Esophagus muscularis mucosa (tissue), 4 donors: ENCODE data around the gene UBE4A. TPM values are rescaled to one million over a fixed set of nuclear protein-coding genes. Genes with fewer than 3 reads are reported as not detected.

Experiments used
- DNase-seq: peaks from one replicate; pipeline ENCODE4 v3.0.0-alpha.2; 2017; ENCODE audit errors: extremely low spot score
- H3K27ac ChIP-seq, 4 donors: fragments of 200-600 bp; sonication (generic); replicated peaks in 1 of 4; 1 replicate in 3 of 4; 2 replicates in 1 of 4; pipeline ENCODE4 v1.5.1; 2016 to 2019; ENCODE audit warnings: mild to moderate bottlenecking in 1 of 4
- H3K27me3 ChIP-seq, 4 donors: fragments of 200-600 bp; sonication (generic); one replicate each; pipeline versions ENCODE4 v1.5.1 to v1.6.0; 2016 to 2019
- H3K36me3 ChIP-seq, 4 donors: fragments of 200-600 bp; sonication (generic); one replicate each; pipeline ENCODE4 v1.5.1; 2016 to 2019
- H3K4me1 ChIP-seq, 4 donors: fragments of 200-600 bp; sonication (generic); one replicate each; pipeline ENCODE4 v1.5.1; 2016 to 2019
- H3K4me3 ChIP-seq, 4 donors: fragments of 200-600 bp; sonication (generic); 1 replicate in 2 of 4; 2 replicates in 2 of 4; pipeline ENCODE4 v1.5.1; 2016 to 2019; ENCODE audit warnings: mild to moderate bottlenecking in 4 of 4, moderate library complexity in 1 of 4
- H3K9me3 ChIP-seq, 4 donors: fragments of 200-600 bp; sonication (generic); 1 replicate in 3 of 4; 2 replicates in 1 of 4; pipeline ENCODE4 v1.5.1; 2016 to 2019
- EP300 ChIP-seq: sonication (generic); formaldehyde crosslinking; IDR thresholded peaks from one replicate; pipeline ENCODE4 v1.6.1; 2017; ENCODE audit warnings: antibody characterized with exemption
- POLR2A ChIP-seq: fragments of 450-650 bp; IDR thresholded peaks from one replicate; pipeline ENCODE4 v1.6.1; 2017; ENCODE audit warnings: antibody characterized with exemption, moderate library complexity, mild to moderate bottlenecking, low read depth
- POLR2AphosphoS5 ChIP-seq, 2 donors: sonication (generic); formaldehyde crosslinking; IDR thresholded peaks; one replicate each; pipeline ENCODE4 v1.6.1; 2017; ENCODE audit warnings: antibody characterized with exemption in 2 of 2
- WGBS: methylation state at CpG from one replicate; pipeline ENCODE4 v1.1.5; 2018; 5-methylcytosine and 5-hydroxymethylcytosine counted together
- intact Hi-C: fragments of 100-400 bp; cut with DNase I; formaldehyde crosslinking; loops from one replicate; pipeline ENCODE4 v1.15.1; 2023
- total RNA-seq, 4 donors: library from RNA; depleted of rRNA; stranded (reverse); fragments of >200 nt; gene quantifications; one replicate each; pipeline versions ENCODE4 v1.1.0 to v1.2.1, GENCODE V29; 2016
- TF ChIP-seq, protein P1 (sequence below), 3 experiments: fragments of 200-600 bp in 2 of 3; fragments of 450-650 bp in 1 of 3; sonication (generic) in 2 of 3; IDR thresholded peaks; one replicate each; pipeline ENCODE4 v1.5.1; 2017 to 2019; ENCODE audit warnings: antibody characterized with exemption in 3 of 3, mild to moderate bottlenecking in 2 of 3, moderate library complexity in 1 of 3

The UBE4A gene
- total RNA-seq, 4 donors from 2014 or later: 32.0 to 40.8 (median 36.6) TPM

DNA sequence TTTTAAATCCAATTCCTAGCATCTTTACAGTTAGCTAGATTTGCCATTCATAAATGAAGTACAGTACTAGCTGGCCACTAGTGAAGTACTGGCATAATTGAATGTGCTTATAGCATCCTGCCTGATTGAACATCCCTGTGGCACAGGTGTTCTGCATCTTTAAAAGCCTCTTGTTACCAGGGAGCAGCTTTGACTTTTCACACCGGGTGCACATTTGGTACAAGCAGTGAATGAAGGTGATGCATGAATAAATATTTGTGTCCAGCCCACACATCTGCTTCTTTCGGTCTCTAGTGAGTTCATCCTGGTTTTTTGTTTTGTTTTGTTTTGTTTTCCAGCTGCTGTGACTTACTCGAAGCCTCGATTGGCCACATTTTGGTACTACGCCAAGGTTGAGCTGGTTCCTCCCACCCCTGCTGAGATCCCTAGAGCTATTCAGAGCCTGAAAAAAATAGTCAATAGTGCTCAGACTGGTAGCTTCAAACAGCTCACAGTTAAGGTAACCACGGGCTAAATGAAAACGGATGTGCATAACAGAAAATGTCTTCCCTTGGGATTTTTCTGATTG, 47.3 kb downstream of the UBE4A start:
- Histone ChIP-seq H3K4me1 (peaks cover 43 to 56% (median 47%) of the 10 kb centered on the region in 4 donors), H3K36me3 (peaks cover 9 to 60% (median 39%) of the 10 kb centered on the region in 4 donors), H3K27ac (no peak overlapping the region), H3K27me3 (no peaks in the 10 kb centered on the region), H3K9me3 (no peaks in the 10 kb centered on the region), H3K4me3 (no peak overlapping the region)
- intact Hi-C loops: no loop called here
- TF ChIP-seq POLR2AphosphoS5 (IDR thresholded peaks at IDR 0.05) (no peak), POLR2A (no peak), EP300 (no peak)
- TF ChIP-seq, protein P1, sequence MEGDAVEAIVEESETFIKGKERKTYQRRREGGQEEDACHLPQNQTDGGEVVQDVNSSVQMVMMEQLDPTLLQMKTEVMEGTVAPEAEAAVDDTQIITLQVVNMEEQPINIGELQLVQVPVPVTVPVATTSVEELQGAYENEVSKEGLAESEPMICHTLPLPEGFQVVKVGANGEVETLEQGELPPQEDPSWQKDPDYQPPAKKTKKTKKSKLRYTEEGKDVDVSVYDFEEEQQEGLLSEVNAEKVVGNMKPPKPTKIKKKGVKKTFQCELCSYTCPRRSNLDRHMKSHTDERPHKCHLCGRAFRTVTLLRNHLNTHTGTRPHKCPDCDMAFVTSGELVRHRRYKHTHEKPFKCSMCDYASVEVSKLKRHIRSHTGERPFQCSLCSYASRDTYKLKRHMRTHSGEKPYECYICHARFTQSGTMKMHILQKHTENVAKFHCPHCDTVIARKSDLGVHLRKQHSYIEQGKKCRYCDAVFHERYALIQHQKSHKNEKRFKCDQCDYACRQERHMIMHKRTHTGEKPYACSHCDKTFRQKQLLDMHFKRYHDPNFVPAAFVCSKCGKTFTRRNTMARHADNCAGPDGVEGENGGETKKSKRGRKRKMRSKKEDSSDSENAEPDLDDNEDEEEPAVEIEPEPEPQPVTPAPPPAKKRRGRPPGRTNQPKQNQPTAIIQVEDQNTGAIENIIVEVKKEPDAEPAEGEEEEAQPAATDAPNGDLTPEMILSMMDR (IDR thresholded peaks at IDR 0.05): no peak
- DNase-seq: no peak
- WGBS: 54% methylated on average over 7 of the region's 7 CpGs

DNA sequence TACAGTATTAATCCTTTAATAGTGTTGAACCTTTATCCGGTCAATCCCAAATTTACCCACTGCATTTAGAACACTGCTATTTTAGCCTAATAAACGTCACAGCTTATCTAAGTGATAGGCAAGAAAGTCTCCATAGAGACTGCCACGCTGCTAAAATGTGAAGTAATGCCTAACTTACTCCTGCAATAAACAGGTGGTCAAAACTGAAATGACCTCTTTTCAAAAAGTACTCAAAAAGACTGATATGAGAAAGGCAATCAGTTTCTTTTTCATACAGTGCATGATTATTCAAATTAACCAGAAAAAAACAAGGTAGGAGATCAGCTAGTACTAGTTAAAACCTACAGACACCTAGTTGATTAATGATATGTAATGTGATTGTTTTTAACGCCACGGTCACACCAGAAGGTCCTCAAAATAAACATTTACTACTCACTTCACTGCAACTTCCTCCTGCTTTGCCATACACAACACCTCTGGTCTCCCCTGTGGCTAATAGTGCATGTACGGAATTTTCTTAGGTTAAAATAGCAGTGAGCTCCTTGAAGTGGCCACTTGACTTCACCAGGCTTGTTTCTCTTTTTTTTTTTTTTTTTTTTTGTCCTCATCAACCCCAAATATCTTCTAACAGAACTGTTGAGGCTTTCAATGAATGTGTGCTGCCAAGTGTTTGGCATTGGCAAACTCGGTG, 50.8 kb downstream of the UBE4A start:
- WGBS: 69% methylated on average over 7 of the region's 7 CpGs
- TF ChIP-seq POLR2AphosphoS5 (IDR thresholded peaks at IDR 0.05) (no peak), EP300 (no peak), POLR2A (no peak)
- TF ChIP-seq, protein P1 (IDR thresholded peaks at IDR 0.05): no peak
- peaks cover 16 to 25% (median 17%) of the 10 kb centered on the region in 4 donors for H3K4me1 ChIP-seq
- no peaks in the 10 kb centered on the region for H3K27me3 ChIP-seq
- no peak for DNase-seq
- H3K4me3 ChIP-seq: no peak overlapping the region
- no peaks in the 10 kb centered on the region for H3K9me3 ChIP-seq
- H3K27ac ChIP-seq: no peak overlapping the region
- intact Hi-C loops: no loop called here
- peaks cover 9 to 69% (median 41%) of the 10 kb centered on the region in 4 donors for H3K36me3 ChIP-seq

DNA sequence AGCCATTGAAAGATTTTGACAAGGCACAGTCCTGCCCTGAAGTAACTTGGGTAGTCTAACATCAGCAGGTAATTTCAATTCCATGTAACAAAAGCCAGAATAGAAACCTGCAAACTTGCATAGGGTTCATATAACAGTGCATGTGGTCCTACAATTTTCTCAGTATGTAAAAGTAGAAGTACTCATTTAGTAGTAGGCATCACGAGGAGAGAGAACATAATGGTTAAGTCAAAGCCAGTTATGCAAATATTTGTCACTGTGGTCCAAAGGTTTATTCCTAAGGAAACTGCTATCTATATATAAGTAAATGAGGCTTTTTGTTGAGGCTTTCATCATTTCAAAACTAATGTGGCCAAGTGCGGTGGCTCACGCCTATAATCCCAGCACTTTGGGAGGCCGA, 52.1 kb downstream of the UBE4A start:
- no peak overlapping the region for H3K4me3 ChIP-seq
- no peaks in the 10 kb centered on the region for H3K27me3 ChIP-seq
- 88% methylated on average over 4 of the region's 4 CpGs for WGBS
- peaks cover 9 to 56% (median 34%) of the 10 kb centered on the region in 4 donors for H3K36me3 ChIP-seq
- no peak for TF ChIP-seq POLR2AphosphoS5 (IDR thresholded peaks at IDR 0.05)
- no peak for TF ChIP-seq POLR2A
- TF ChIP-seq EP300: no peak
- TF ChIP-seq, protein P1 (IDR thresholded peaks at IDR 0.05): no peak
- intact Hi-C loops: no loop called here
- DNase-seq: no peak
- no peaks in the 10 kb centered on the region for H3K9me3 ChIP-seq
- no peak overlapping the region for H3K27ac ChIP-seq
- peaks cover 8 to 22% (median 14%) of the 10 kb centered on the region in 4 donors for H3K4me1 ChIP-seq

DNA sequence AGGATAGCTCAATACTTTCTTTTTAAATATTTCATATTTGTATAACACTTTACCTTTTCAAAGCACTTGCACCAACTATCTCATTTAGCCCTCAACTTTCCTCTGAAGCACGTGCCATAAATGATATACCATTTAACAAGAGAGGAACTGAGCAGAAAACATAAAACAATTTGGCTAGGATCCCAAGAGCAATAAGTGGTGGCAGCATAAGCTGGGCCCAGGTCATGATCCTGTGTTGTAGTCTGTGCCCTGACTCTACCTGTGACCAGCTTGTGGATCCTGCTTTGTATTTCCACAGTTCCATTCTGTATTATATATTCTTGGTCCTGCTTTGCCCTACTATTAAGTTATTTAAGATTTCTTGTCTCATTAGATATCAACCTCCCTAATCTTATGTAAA, 53.5 kb downstream of the UBE4A start:
- WGBS: 68% methylated on average over 1 of the region's 1 CpG
- no peak for DNase-seq
- Histone ChIP-seq H3K27me3 (no peaks in the 10 kb centered on the region), H3K9me3 (no peaks in the 10 kb centered on the region), H3K4me1 (peaks cover 5 to 18% (median 8%) of the 10 kb centered on the region in 4 donors), H3K36me3 (peaks cover under 1 to 42% (median 21%) of the 10 kb centered on the region in 4 donors), H3K27ac (no peak overlapping the region), H3K4me3 (no peak overlapping the region)
- TF ChIP-seq POLR2A (no peak), EP300 (no peak), POLR2AphosphoS5 (IDR thresholded peaks at IDR 0.05) (no peak)
- TF ChIP-seq, protein P1 (IDR thresholded peaks at IDR 0.05): no peak
- intact Hi-C loops: no loop called here
